Thoracic aorta (tissue), 2 donors: ENCODE results near the gene DAAM1. TPM values are rescaled to one million over a fixed set of nuclear protein-coding genes. Genes with fewer than 3 reads are reported as not detected.

Experiments
- ATAC-seq: fragments of 150-250 bp; one replicate; pipeline ENCODE4 v1.8.0; 2017; ENCODE audit warnings: low read depth; ENCODE audit not compliant: insufficient number of reproducible peaks, low FRiP score
- DNase-seq: peaks from one replicate; pipeline ENCODE4 v3.0.0-alpha.2; 2020; ENCODE audit warnings: low spot score
- H3K27ac ChIP-seq, 2 donors: fragments of 200-600 bp; sonication (generic); 1 replicate in 1 of 2; 2 replicates in 1 of 2; pipeline ENCODE4 v1.5.1; 2016; ENCODE audit warnings: mild to moderate bottlenecking in 2 of 2, moderate library complexity in 2 of 2
- H3K27me3 ChIP-seq: fragments of 200-600 bp; sonication (generic); replicated peaks from 2 replicates; pipeline ENCODE4 v1.6.0; 2016; ENCODE audit warnings: mild to moderate bottlenecking; ENCODE audit not compliant: insufficient read depth
- H3K36me3 ChIP-seq: fragments of 200-600 bp; sonication (generic); one replicate; pipeline ENCODE4 v1.5.1; 2016
- H3K4me1 ChIP-seq, 2 donors: fragments of 200-600 bp; sonication (generic); 1 replicate in 1 of 2; 2 replicates in 1 of 2; pipeline versions ENCODE4 v1.5.1 to v1.6.0; 2016; ENCODE audit warnings: low read depth in 2 of 2, mild to moderate bottlenecking in 1 of 2; ENCODE audit not compliant: control insufficient read depth in 1 of 2
- H3K4me3 ChIP-seq: fragments of 200-600 bp; sonication (generic); 2 replicates; pipeline ENCODE4 v1.5.1; 2016; ENCODE audit warnings: mild to moderate bottlenecking
- H3K9me3 ChIP-seq: fragments of 200-600 bp; sonication (generic); 2 replicates; pipeline ENCODE4 v1.5.1; 2016
- total RNA-seq, 2 donors: library from RNA; depleted of rRNA; stranded (reverse); fragments of >200 nt; gene quantifications; one replicate each; pipeline versions ENCODE4 v1.1.0 to v1.2.3, GENCODE V29; 2016
- TF ChIP-seq, protein P1 (sequence below): fragments of 200-600 bp; sonication (generic); IDR thresholded peaks from one replicate; pipeline ENCODE4 v1.5.1; 2019; ENCODE audit warnings: antibody characterized with exemption

The DAAM1 gene
- total RNA-seq, 2 donors from 2014 or later: 35.9 to 56.6 TPM

DNA sequence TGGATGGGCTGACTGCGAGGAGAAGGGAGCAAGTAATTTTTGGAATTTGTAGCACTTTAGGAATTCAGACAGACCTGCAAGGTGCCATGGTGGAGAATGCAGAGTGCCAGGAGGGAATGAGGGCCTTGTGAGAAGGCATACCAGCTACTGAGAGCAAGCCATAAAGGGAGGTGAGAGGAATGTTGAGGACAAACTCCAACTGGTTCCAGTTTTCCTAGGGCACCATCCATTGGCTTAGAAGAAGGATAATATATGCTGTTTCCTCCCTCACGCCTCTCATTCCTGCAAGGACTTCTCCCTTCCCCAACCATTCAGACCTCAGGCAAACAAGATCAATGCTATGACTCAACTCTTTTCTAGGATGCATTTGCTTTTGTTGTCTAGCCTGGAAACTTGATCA, 11.2 kb upstream of the DAAM1 start:
- Histone ChIP-seq H3K4me3 (no peak overlapping the region), H3K27ac (peak overlapping the region in 1 of 2 donors; percentile 37), H3K4me1 (peaks cover 10 to 21% of the 10 kb centered on the region in 2 donors), H3K9me3 (no peaks in the 10 kb centered on the region), H3K27me3 (no peaks in the 10 kb centered on the region), H3K36me3 (no peaks in the 10 kb centered on the region)
- DNase-seq (no peak), ATAC-seq (no peak)
- TF ChIP-seq, protein P1, sequence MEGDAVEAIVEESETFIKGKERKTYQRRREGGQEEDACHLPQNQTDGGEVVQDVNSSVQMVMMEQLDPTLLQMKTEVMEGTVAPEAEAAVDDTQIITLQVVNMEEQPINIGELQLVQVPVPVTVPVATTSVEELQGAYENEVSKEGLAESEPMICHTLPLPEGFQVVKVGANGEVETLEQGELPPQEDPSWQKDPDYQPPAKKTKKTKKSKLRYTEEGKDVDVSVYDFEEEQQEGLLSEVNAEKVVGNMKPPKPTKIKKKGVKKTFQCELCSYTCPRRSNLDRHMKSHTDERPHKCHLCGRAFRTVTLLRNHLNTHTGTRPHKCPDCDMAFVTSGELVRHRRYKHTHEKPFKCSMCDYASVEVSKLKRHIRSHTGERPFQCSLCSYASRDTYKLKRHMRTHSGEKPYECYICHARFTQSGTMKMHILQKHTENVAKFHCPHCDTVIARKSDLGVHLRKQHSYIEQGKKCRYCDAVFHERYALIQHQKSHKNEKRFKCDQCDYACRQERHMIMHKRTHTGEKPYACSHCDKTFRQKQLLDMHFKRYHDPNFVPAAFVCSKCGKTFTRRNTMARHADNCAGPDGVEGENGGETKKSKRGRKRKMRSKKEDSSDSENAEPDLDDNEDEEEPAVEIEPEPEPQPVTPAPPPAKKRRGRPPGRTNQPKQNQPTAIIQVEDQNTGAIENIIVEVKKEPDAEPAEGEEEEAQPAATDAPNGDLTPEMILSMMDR: no peak

GRCh38 chr14:59181791-59182190, 6.7 kb upstream of the DAAM1 start:
- no peaks in the 10 kb centered on the region for H3K36me3 ChIP-seq
- no peak for ATAC-seq
- H3K4me1 ChIP-seq: peaks cover 4 to 31% of the 10 kb centered on the region in 2 donors
- DNase-seq: no peak
- H3K9me3 ChIP-seq: no peaks in the 10 kb centered on the region
- H3K27ac ChIP-seq: no peak overlapping the region
- no peaks in the 10 kb centered on the region for H3K27me3 ChIP-seq
- TF ChIP-seq, protein P1: no peak
- no peak overlapping the region for H3K4me3 ChIP-seq

- no peak for DNase-seq
- TF ChIP-seq, protein P1: no peak
- no peak for ATAC-seq
- no peaks in the 10 kb centered on the region for H3K27me3 ChIP-seq
- H3K36me3 ChIP-seq: no peaks in the 10 kb centered on the region
- no peak overlapping the region for H3K27ac ChIP-seq
- H3K9me3 ChIP-seq: no peaks in the 10 kb centered on the region
- no peak overlapping the region for H3K4me3 ChIP-seq
- peaks cover 0 to 33% of the 10 kb centered on the region in 2 donors for H3K4me1 ChIP-seq
Measured at GRCh38 chr14:59182641-59183040, 5.8 kb upstream of the DAAM1 start.

DNA sequence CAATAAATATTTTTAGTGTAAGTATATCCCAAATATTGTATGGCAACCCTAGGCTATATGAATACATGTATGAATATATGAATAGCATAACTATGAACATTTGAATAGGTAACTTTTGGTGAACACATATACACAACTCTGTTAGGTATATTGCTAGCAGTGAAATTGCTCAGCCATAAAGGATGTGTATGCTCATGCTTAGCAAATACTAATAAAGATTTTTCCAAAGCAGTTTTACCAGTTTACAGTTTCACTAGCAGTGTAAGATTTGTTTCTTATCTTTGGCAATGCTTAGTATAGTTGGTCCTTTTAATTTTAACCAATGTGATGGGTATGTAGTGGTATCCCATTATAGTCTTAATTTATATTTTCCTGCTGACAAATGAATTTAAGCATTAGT, 5.3 kb upstream of the DAAM1 start:
- TF ChIP-seq, protein P1: no peak
- Histone ChIP-seq H3K9me3 (no peaks in the 10 kb centered on the region), H3K4me3 (no peak overlapping the region), H3K36me3 (no peaks in the 10 kb centered on the region), H3K27ac (peak overlapping the region; percentile 72 to 75), H3K27me3 (no peaks in the 10 kb centered on the region), H3K4me1 (peaks cover 0 to 33% of the 10 kb centered on the region in 2 donors)
- ATAC-seq (no peak), DNase-seq (no peak)

DNA sequence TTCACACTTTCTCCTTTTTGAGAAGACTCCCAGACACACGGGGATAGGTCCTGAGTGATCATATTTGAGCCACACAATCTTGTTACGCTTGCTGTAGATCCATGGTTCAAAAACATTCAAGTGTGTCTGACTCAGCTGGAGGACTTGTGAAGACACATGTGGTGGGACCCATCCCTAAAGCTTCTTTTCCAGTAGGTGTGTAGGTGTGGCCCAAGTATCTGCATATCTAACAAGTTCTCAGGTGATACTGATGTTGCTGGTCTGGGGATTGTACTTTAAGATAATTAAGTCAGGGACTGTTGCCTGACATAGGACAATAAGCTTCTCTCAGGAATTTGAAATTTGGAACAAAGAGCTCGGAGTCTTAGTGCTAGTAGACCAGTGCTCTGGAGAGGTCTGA, 4.1 kb upstream of the DAAM1 start:
- H3K27me3 ChIP-seq: no peaks in the 10 kb centered on the region
- H3K4me1 ChIP-seq: peaks cover 0 to 27% of the 10 kb centered on the region in 2 donors
- no peak for DNase-seq
- peak overlapping the region; percentile 65 for H3K4me3 ChIP-seq
- H3K27ac ChIP-seq: peak overlapping the region; percentile 72 to 75
- TF ChIP-seq, protein P1: no peak
- H3K36me3 ChIP-seq: no peaks in the 10 kb centered on the region
- H3K9me3 ChIP-seq: no peaks in the 10 kb centered on the region
- ATAC-seq: no peak
